ENCODE results near the gene OR7G1. TPM values are rescaled to one million over a fixed set of nuclear protein-coding genes. Genes with fewer than 3 reads are reported as not detected.

Gene OR7G1
- total RNA-seq, 1 experiment from 2014 or later, result not detected

- peaks cover 2% of the 10 kb centered on the region; the same call in 1 of the 2 replicates for H4K20me1 ChIP-seq (ENCODE audit: insufficient read depth)
- H3K4me3 ChIP-seq, result no peak overlapping the region
- no peak for TF ChIP-seq EZH2 (IDR thresholded peaks at IDR 0.05; ENCODE audit: low read depth)
- TF ChIP-seq CTCF (conservative IDR thresholded peaks at IDR 0.05), result no peak
- DNase-seq, result no peak
- BruUV-seq (replicated peaks), result no TSS peak
- H3K36me3 ChIP-seq (ENCODE audit: low read depth), result peaks cover 88% of the 10 kb centered on the region
- H3K4me1 ChIP-seq (replicated peaks; ENCODE audit: insufficient read depth), result peaks cover under 1% of the 10 kb centered on the region
- H2AFZ ChIP-seq, result no peak overlapping the region
- H3F3A ChIP-seq (ENCODE audit: insufficient read depth, low read depth), result peaks cover 7% of the 10 kb centered on the region
- no peak overlapping the region for H3K27ac ChIP-seq
- no peak overlapping the region for H3K4me2 ChIP-seq
- no peaks in the 10 kb centered on the region for H3K9me2 ChIP-seq (ENCODE audit: insufficient read depth)
- H3K9me3 ChIP-seq (ENCODE audit: insufficient read depth, low read depth), result peaks cover 75% of the 10 kb centered on the region
- ChIA-PET CTCF (no interaction called here), POLR2A (ENCODE audit: unreplicated experiment) (no interaction called here)
- H3K79me2 ChIP-seq (ENCODE audit: low read depth), result peaks cover 99% of the 10 kb centered on the region
- H3K27me3 ChIP-seq (ENCODE audit: insufficient read depth, low read depth), result no peaks in the 10 kb centered on the region
- intact Hi-C loops (cut with micrococcal nuclease; ENCODE audit: unreplicated experiment), result no loop called here
These were observed 31.3 kb upstream of the OR7G1 start for GRCh38 chr19:9146882-9147281.

DNA sequence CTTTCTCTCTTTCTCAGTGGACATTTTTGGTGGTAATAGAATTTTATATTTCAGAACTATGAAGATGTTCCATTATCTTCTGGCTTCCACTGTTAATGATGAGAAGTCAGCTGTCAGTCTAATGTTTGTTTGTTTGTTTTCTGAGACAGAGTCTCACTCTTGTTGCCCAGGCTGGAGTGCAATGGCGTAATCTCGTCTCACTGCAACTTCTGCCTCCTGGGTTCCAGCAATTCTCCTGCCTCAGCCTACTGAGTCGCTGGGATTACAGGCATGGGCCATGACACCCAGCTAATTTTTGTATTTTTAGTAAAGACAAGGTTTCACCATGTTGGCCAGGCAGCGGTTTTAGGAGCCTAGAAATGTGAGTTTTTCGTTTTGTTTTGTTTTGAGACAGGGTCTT lies 29.4 kb upstream of the OR7G1 start:
- Histone ChIP-seq H3K27ac (no peak overlapping the region), H3K4me1 (replicated peaks; ENCODE audit: insufficient read depth) (peaks cover 10% of the 10 kb centered on the region), H3K9me3 (ENCODE audit: insufficient read depth, low read depth) (peaks cover 66% of the 10 kb centered on the region), H3K36me3 (ENCODE audit: low read depth) (peaks cover 80% of the 10 kb centered on the region), H3K9me2 (ENCODE audit: insufficient read depth) (no peaks in the 10 kb centered on the region), H4K20me1 (ENCODE audit: insufficient read depth) (no peaks in the 10 kb centered on the region), H3K27me3 (ENCODE audit: insufficient read depth, low read depth) (no peaks in the 10 kb centered on the region), H3K4me2 (no peak overlapping the region), H3K79me2 (ENCODE audit: low read depth) (peaks cover 96% of the 10 kb centered on the region), H3F3A (ENCODE audit: insufficient read depth, low read depth) (peaks cover 7% of the 10 kb centered on the region), H2AFZ (no peak overlapping the region), H3K4me3 (peak overlapping the region; percentile 15; the same call in 1 of the 2 replicates)
- ChIA-PET CTCF (no interaction called here), POLR2A (ENCODE audit: unreplicated experiment) (no interaction called here)
- intact Hi-C loops (cut with micrococcal nuclease; ENCODE audit: unreplicated experiment), result no loop called here
- TF ChIP-seq CTCF (conservative IDR thresholded peaks at IDR 0.05) (no peak), EZH2 (IDR thresholded peaks at IDR 0.05; ENCODE audit: low read depth) (no peak)
- DNase-seq, result no peak
- BruUV-seq (replicated peaks), result no TSS peak

- Histone ChIP-seq H3K27ac (peak within 1 kb of the TSS; percentile 50), H3K4me3 (peak within 1 kb of the TSS; percentile 85), H3K4me1 (replicated peaks; ENCODE audit: insufficient read depth) (peaks cover 10% of the 10 kb centered on the region), H2AFZ (peak within 1 kb of the TSS; percentile 94), H3K4me2 (peak within 1 kb of the TSS; percentile 81), H3F3A (ENCODE audit: insufficient read depth, low read depth) (peaks cover 15% of the 10 kb centered on the region), H3K36me3 (ENCODE audit: low read depth) (peaks cover 43% of the 10 kb centered on the region), H4K20me1 (ENCODE audit: insufficient read depth) (no peaks in the 10 kb centered on the region), H3K79me2 (ENCODE audit: low read depth) (peaks cover 51% of the 10 kb centered on the region), H3K9me2 (ENCODE audit: insufficient read depth) (no peaks in the 10 kb centered on the region), H3K27me3 (ENCODE audit: insufficient read depth, low read depth) (no peaks in the 10 kb centered on the region), H3K9me3 (ENCODE audit: insufficient read depth, low read depth) (peaks cover 37% of the 10 kb centered on the region)
- POLR2A ChIA-PET (ENCODE audit: unreplicated experiment), result no interaction called here
- intact Hi-C loops (cut with micrococcal nuclease; ENCODE audit: unreplicated experiment), result no loop called here
- TF ChIP-seq EZH2 (IDR thresholded peaks at IDR 0.05; ENCODE audit: low read depth) (no peak), CTCF (conservative IDR thresholded peaks at IDR 0.05) (no peak)
- peak; percentile 82 to 87 for DNase-seq
- CTCF ChIA-PET, result no interaction called here
- BruUV-seq (replicated peaks), result TSS peak; percentile 56
These were observed 24.8 kb upstream of the OR7G1 start, which contains the start of gene ZNF317 for GRCh38 chr19:9140159-9140874. TSS of gene ZNF317 (plus strand) at chr19:9140397. CDS start at chr19:9156017, 15,620 bp downstream.
